Stimulated activated effector memory CD8-positive, alpha-beta T cell treated with anti-CD3 and anti-CD28 coated beads, Interleukin-12 subunit alpha, Interleukin-12 subunit beta, amount 100 ng/mL, for 72 hours (primary cell): ENCODE results near the gene HSBP1L1.
A peak's percentile ranks its signal among the peaks of the same experiment; 100 is the strongest.

ENCODE experiments used
- ATAC-seq: fragments of 150-1000 bp; cut with Tn5 transposase; 2 replicates; pipeline ENCODE4 v1.10.0; 2021
- DNase-seq, 2 donors: peaks; one replicate each; pipeline ENCODE4 v3.0.0; 2021 to 2022; ENCODE audit warnings: low spot score in 2 of 2
- H3K27ac Mint-ChIP-seq: one replicate; pipeline ENCODE4 v1.8.0; 2022; ENCODE audit warnings: mild to moderate bottlenecking, mixed read lengths
- H3K36me3 Mint-ChIP-seq: one replicate; pipeline ENCODE4 v1.8.0; 2022; ENCODE audit warnings: mild to moderate bottlenecking, mixed read lengths
- H3K4me1 Mint-ChIP-seq: one replicate; pipeline ENCODE4 v1.8.0; 2022; ENCODE audit warnings: mixed read lengths
- H3K4me3 Mint-ChIP-seq: one replicate; pipeline ENCODE4 v1.8.0; 2022; ENCODE audit warnings: mild to moderate bottlenecking, mixed read lengths
- H3K9me3 Mint-ChIP-seq: one replicate; pipeline ENCODE4 v1.8.0; 2022; ENCODE audit warnings: mixed read lengths

HSBP1L1 gene

GRCh38 chr18:79964330-79965118 is at the start of gene HSBP1L1:
Gene HSBP1L1, plus strand, starts transcription at chr18:79964643. Its CDS starts 93 bp downstream, at chr18:79964736.
- peak within 1 kb of the TSS; percentile 77 for H3K4me3 Mint-ChIP-seq
- peaks cover 23% of the 10 kb centered on the region for H3K36me3 Mint-ChIP-seq
- H3K27ac Mint-ChIP-seq = peak within 1 kb of the TSS; percentile 89
- DNase-seq (peak; percentile 35 to 68), ATAC-seq (peak; percentile 48)
- H3K9me3 Mint-ChIP-seq = no peaks in the 10 kb centered on the region
- H3K4me1 Mint-ChIP-seq = peaks cover 29% of the 10 kb centered on the region

GRCh38 chr18:79915161-79916127 is 49.0 kb upstream of the HSBP1L1 start:
- Mint-ChIP-seq H3K27ac (no peak overlapping the region), H3K4me1 (peaks cover 36% of the 10 kb centered on the region), H3K9me3 (no peaks in the 10 kb centered on the region), H3K36me3 (peaks cover 18% of the 10 kb centered on the region), H3K4me3 (no peak overlapping the region)
- ATAC-seq (no peak), DNase-seq (no peak)

GRCh38 chr18:79916128-79916494 is 48.3 kb upstream of the HSBP1L1 start:
- H3K9me3 Mint-ChIP-seq = no peaks in the 10 kb centered on the region
- no peak overlapping the region for H3K27ac Mint-ChIP-seq
- H3K4me3 Mint-ChIP-seq = no peak overlapping the region
- ATAC-seq (no peak), DNase-seq (no peak)
- peaks cover 36% of the 10 kb centered on the region for H3K4me1 Mint-ChIP-seq
- peaks cover 18% of the 10 kb centered on the region for H3K36me3 Mint-ChIP-seq

- no peak overlapping the region for H3K27ac Mint-ChIP-seq
- no peak overlapping the region for H3K4me3 Mint-ChIP-seq
- H3K4me1 Mint-ChIP-seq = peaks cover 36% of the 10 kb centered on the region
- ATAC-seq (no peak), DNase-seq (no peak)
- no peaks in the 10 kb centered on the region for H3K9me3 Mint-ChIP-seq
- H3K36me3 Mint-ChIP-seq = peaks cover 18% of the 10 kb centered on the region
Measured at GRCh38 chr18:79916546-79917168, 47.8 kb upstream of the HSBP1L1 start.

GRCh38 chr18:79917169-79917852 is 47.1 kb upstream of the HSBP1L1 start:
- no peak overlapping the region for H3K27ac Mint-ChIP-seq
- H3K36me3 Mint-ChIP-seq = peaks cover 18% of the 10 kb centered on the region
- DNase-seq (peak in 1 of 2 donors; percentile 30), ATAC-seq (no peak)
- peaks cover 31% of the 10 kb centered on the region for H3K4me1 Mint-ChIP-seq
- H3K4me3 Mint-ChIP-seq = no peak overlapping the region
- H3K9me3 Mint-ChIP-seq = no peaks in the 10 kb centered on the region

GRCh38 chr18:79917853-79918614 is 46.4 kb upstream of the HSBP1L1 start:
- DNase-seq (no peak), ATAC-seq (no peak)
- Mint-ChIP-seq H3K27ac (no peak overlapping the region), H3K4me1 (peaks cover 23% of the 10 kb centered on the region), H3K36me3 (peaks cover 18% of the 10 kb centered on the region), H3K9me3 (no peaks in the 10 kb centered on the region), H3K4me3 (no peak overlapping the region)

- Mint-ChIP-seq H3K9me3 (no peaks in the 10 kb centered on the region), H3K4me1 (peaks cover 19% of the 10 kb centered on the region), H3K4me3 (no peak overlapping the region), H3K36me3 (peaks cover 20% of the 10 kb centered on the region), H3K27ac (no peak overlapping the region)
- no peak for ATAC-seq
- DNase-seq = no peak
Measured at GRCh38 chr18:79918615-79919011, 45.8 kb upstream of the HSBP1L1 start.

GRCh38 chr18:79919089-79919488 is 45.4 kb upstream of the HSBP1L1 start:
- H3K4me1 Mint-ChIP-seq = peaks cover 19% of the 10 kb centered on the region
- H3K9me3 Mint-ChIP-seq = no peaks in the 10 kb centered on the region
- no peak overlapping the region for H3K4me3 Mint-ChIP-seq
- ATAC-seq = no peak
- DNase-seq = no peak
- H3K36me3 Mint-ChIP-seq = peaks cover 24% of the 10 kb centered on the region
- H3K27ac Mint-ChIP-seq = no peak overlapping the region

- no peak for DNase-seq
- H3K4me1 Mint-ChIP-seq = peaks cover 5% of the 10 kb centered on the region
- H3K36me3 Mint-ChIP-seq = peaks cover 19% of the 10 kb centered on the region
- no peak for ATAC-seq
- H3K4me3 Mint-ChIP-seq = no peak overlapping the region
- no peak overlapping the region for H3K27ac Mint-ChIP-seq
- H3K9me3 Mint-ChIP-seq = no peaks in the 10 kb centered on the region
Measured at GRCh38 chr18:79921984-79922965, 42.2 kb upstream of the HSBP1L1 start.

GRCh38 chr18:79922971-79923411 is 41.5 kb upstream of the HSBP1L1 start:
- Mint-ChIP-seq H3K36me3 (peaks cover 17% of the 10 kb centered on the region), H3K4me3 (no peak overlapping the region), H3K4me1 (peaks cover 5% of the 10 kb centered on the region), H3K27ac (no peak overlapping the region), H3K9me3 (no peaks in the 10 kb centered on the region)
- DNase-seq = no peak
- ATAC-seq = no peak

- Mint-ChIP-seq H3K36me3 (peaks cover 19% of the 10 kb centered on the region), H3K27ac (no peak overlapping the region), H3K4me1 (peaks cover 13% of the 10 kb centered on the region), H3K4me3 (no peak overlapping the region), H3K9me3 (peaks cover 4% of the 10 kb centered on the region)
- ATAC-seq = no peak
- no peak for DNase-seq
Measured at GRCh38 chr18:79923896-79924585, 40.4 kb upstream of the HSBP1L1 start.

GRCh38 chr18:79924814-79925731 is 39.4 kb upstream of the HSBP1L1 start:
- H3K4me3 Mint-ChIP-seq = no peak overlapping the region
- DNase-seq (no peak), ATAC-seq (no peak)
- peaks cover 27% of the 10 kb centered on the region for H3K36me3 Mint-ChIP-seq
- peaks cover 15% of the 10 kb centered on the region for H3K4me1 Mint-ChIP-seq
- no peak overlapping the region for H3K27ac Mint-ChIP-seq
- H3K9me3 Mint-ChIP-seq = peaks cover 13% of the 10 kb centered on the region
